ENCODE results near the gene DAND5. TPM values are rescaled to one million over a fixed set of nuclear protein-coding genes. Genes with fewer than 3 reads are reported as not detected.
A peak's percentile ranks its signal among the peaks of the same experiment; 100 is the strongest.
"Not testable (repeated sequence)": the region's sequence is repeated elsewhere in the genome, so short reads cannot be mapped to it uniquely, and the experiment has no call there.

DAND5 gene
- total and polyA plus RNA-seq, 2 donors (not counting 1 experiment from before 2014, with no cell fraction given) = not detected

GRCh38 chr19:12956446-12957388 is 12.7 kb upstream of the DAND5 start, which contains the start of gene GADD45GIP1:
Gene GADD45GIP1 (minus strand): TSS chr19:12957223. CDS start chr19:12957212, 11 bp downstream.
- Histone ChIP-seq H3K27me3 (replicated peaks in 1 of 4; ENCODE audit: control extremely low read depth in 1 of 4, control insufficient read depth in 3 of 4, insufficient read depth in 4 of 4, low read length in 3 of 4) (no peaks in the 10 kb centered on the region), H3K4me3 (ENCODE audit: control extremely low read depth in 1 of 5, extremely low read depth in 1 of 5, insufficient read depth in 1 of 5, low read depth in 2 of 5, low read length in 4 of 5) (peak within 1 kb of the TSS; percentile 60 to 83 (median 65)), H2AFZ (ENCODE audit: insufficient read depth, low read depth, low read length, poor library complexity, severe bottlenecking) (peak within 1 kb of the TSS; percentile 98), H3K4me1 (ENCODE audit: control insufficient read depth in 2 of 2, insufficient read depth in 2 of 2, low read length in 2 of 2) (peaks cover 21 to 36% of the 10 kb centered on the region in 2 donors), H3K4me2 (replicated peaks; ENCODE audit: low read depth, low read length, poor library complexity, severe bottlenecking) (peak within 1 kb of the TSS; percentile 82), H3K9ac (ENCODE audit: low read length) (peak within 1 kb of the TSS; percentile 74), H3K27ac (ENCODE audit: low read length in 2 of 2) (peak within 1 kb of the TSS; percentile 75 to 90), H3K9me3 (ENCODE audit: control extremely low read depth in 1 of 3, control insufficient read depth in 2 of 3, insufficient read depth in 1 of 3, low read length in 2 of 3) (no peaks in the 10 kb centered on the region), H4K20me1 (ENCODE audit: control insufficient read depth, insufficient read depth, low read length, poor library complexity, severe bottlenecking) (peaks cover 24% of the 10 kb centered on the region), H3K36me3 (replicated peaks in 1 of 2; ENCODE audit: control extremely low read depth in 1 of 2, control insufficient read depth in 1 of 2, extremely low read depth in 1 of 2, insufficient read depth in 2 of 2, low read length in 1 of 2) (peaks cover 5 to 27% of the 10 kb centered on the region in 2 experiments), H3K79me2 (ENCODE audit: control insufficient read depth, insufficient read depth, low read length) (peaks cover 4% of the 10 kb centered on the region)
- DNase-seq (peak; percentile 86), ATAC-seq (ENCODE audit: low read depth) (peak; percentile 98)
- intact Hi-C loops (cut with micrococcal nuclease) = loop anchor here (1.0 to 2.0 kb wide), 3 partner anchors 9 to 18 kb away; partner anchors contain the start of genes CALR and RAD23A
- Mint-ChIP-seq H3K9me3 (ENCODE audit: insufficient read depth) (no peaks in the 10 kb centered on the region), H3K27me3 (peaks cover 2% of the 10 kb centered on the region), H3K4me3 (peak within 1 kb of the TSS; percentile 91), H3K4me1 (peaks cover 30% of the 10 kb centered on the region), H3K27ac (peak within 1 kb of the TSS; percentile 95)
- POLR2A ChIA-PET = interaction anchor here (0.6 kb wide), 1 partner anchor 65 kb away, joined by 3 read pairs; no protein-coding TSS in a partner anchor
- 5% methylated on average over 78 of the region's 84 CpGs for WGBS (ENCODE audit: insufficient coverage)
- TF ChIP-seq CTCF (IDR thresholded peaks at IDR 0.05) (no peak), EZH2 (IDR thresholded peaks at IDR 0.05; ENCODE audit: borderline replicate concordance, insufficient read depth, low read depth, low read length, poor library complexity, severe bottlenecking) (no peak)
- CTCF ChIA-PET = interaction anchor here (1.1 to 2.5 kb wide), 2 partner anchors 9 to 11 kb away, joined by 3 to 20 read pairs; partner anchors contain the start of gene RAD23A

- DNase-seq; H3K27me3 ChIP-seq (replicated peaks in 1 of 4; ENCODE audit: control extremely low read depth in 1 of 4, control insufficient read depth in 3 of 4, insufficient read depth in 4 of 4, low read length in 3 of 4); H3K9me3 ChIP-seq (ENCODE audit: control extremely low read depth in 1 of 3, control insufficient read depth in 2 of 3, insufficient read depth in 1 of 3, low read length in 2 of 3); H3K27me3 Mint-ChIP-seq; H3K79me2 ChIP-seq (ENCODE audit: control insufficient read depth, insufficient read depth, low read length); H3K9me3 Mint-ChIP-seq (ENCODE audit: insufficient read depth): not testable (repeated sequence)
- H3K4me2 ChIP-seq (replicated peaks; ENCODE audit: low read depth, low read length, poor library complexity, severe bottlenecking) = peak overlapping the region; percentile 82
- H3K36me3 ChIP-seq (replicated peaks in 1 of 2; ENCODE audit: control extremely low read depth in 1 of 2, control insufficient read depth in 1 of 2, extremely low read depth in 1 of 2, insufficient read depth in 2 of 2, low read length in 1 of 2) = peaks cover 5 to 19% of the 10 kb centered on the region in 2 experiments
- ChIA-PET POLR2A (interaction anchor here (0.6 to 0.7 kb wide), 2 partner anchors 66 to 307 kb away, joined by 3 to 14 read pairs; no protein-coding TSS in a partner anchor), CTCF (interaction anchor here (1.1 to 2.5 kb wide), 2 partner anchors 8 to 11 kb away, joined by 3 to 20 read pairs; partner anchors contain the start of gene RAD23A)
- Mint-ChIP-seq H3K27ac (peak overlapping the region; percentile 95), H3K4me1 (peaks cover 30% of the 10 kb centered on the region), H3K4me3 (peak overlapping the region; percentile 91)
- peak overlapping the region; percentile 98 for H2AFZ ChIP-seq (ENCODE audit: insufficient read depth, low read depth, low read length, poor library complexity, severe bottlenecking)
- H3K4me1 ChIP-seq (ENCODE audit: control insufficient read depth in 2 of 2, insufficient read depth in 2 of 2, low read length in 2 of 2) = peaks cover 21 to 36% of the 10 kb centered on the region in 2 donors
- H3K27ac ChIP-seq (ENCODE audit: low read length in 2 of 2) = peak overlapping the region; percentile 75 to 90
- 44% methylated on average over 8 of the region's 31 CpGs for WGBS (ENCODE audit: insufficient coverage)
- H3K4me3 ChIP-seq (ENCODE audit: control extremely low read depth in 1 of 5, extremely low read depth in 1 of 5, insufficient read depth in 1 of 5, low read depth in 2 of 5, low read length in 4 of 5) = peak overlapping the region; percentile 60 to 83 (median 65)
- intact Hi-C loops (cut with micrococcal nuclease) = loop anchor here (1.0 to 2.0 kb wide), 3 partner anchors 8 to 19 kb away; partner anchors contain the start of genes CALR and RAD23A
- H4K20me1 ChIP-seq (ENCODE audit: control insufficient read depth, insufficient read depth, low read length, poor library complexity, severe bottlenecking) = peaks cover 19% of the 10 kb centered on the region
- peak overlapping the region; percentile 74 for H3K9ac ChIP-seq (ENCODE audit: low read length)
- ATAC-seq (ENCODE audit: low read depth) = peak; percentile 35
Observed at GRCh38 chr19:12957389-12957952, 11.9 kb upstream of the DAND5 start.

Measured in B cell (primary cell).